Thyroid gland (tissue), 4 donors: ENCODE results near the gene RWDD4.

Source experiments
- POLR2A ChIP-seq, 2 donors: fragments of 450-650 bp; IDR thresholded peaks; one replicate each; pipeline ENCODE4 v1.6.1; 2017; ENCODE audit warnings: antibody characterized with exemption in 2 of 2, mild to moderate bottlenecking in 2 of 2, moderate library complexity in 1 of 2
- TF ChIP-seq, protein P1 (sequence below), 6 experiments: fragments of 200-600 bp in 3 of 6; fragments of 450-650 bp in 3 of 6; sonication (generic) in 3 of 6; IDR thresholded peaks; one replicate each; pipeline ENCODE4 v1.5.1; 2016 to 2019; ENCODE audit warnings: antibody characterized with exemption in 6 of 6, mild to moderate bottlenecking in 2 of 6, inconsistent platforms in 1 of 6, moderate library complexity in 1 of 6

GRCh38 chr4:183691006-183691405 lies 32.0 kb upstream of the RWDD4 start:
- TF ChIP-seq, protein P1, sequence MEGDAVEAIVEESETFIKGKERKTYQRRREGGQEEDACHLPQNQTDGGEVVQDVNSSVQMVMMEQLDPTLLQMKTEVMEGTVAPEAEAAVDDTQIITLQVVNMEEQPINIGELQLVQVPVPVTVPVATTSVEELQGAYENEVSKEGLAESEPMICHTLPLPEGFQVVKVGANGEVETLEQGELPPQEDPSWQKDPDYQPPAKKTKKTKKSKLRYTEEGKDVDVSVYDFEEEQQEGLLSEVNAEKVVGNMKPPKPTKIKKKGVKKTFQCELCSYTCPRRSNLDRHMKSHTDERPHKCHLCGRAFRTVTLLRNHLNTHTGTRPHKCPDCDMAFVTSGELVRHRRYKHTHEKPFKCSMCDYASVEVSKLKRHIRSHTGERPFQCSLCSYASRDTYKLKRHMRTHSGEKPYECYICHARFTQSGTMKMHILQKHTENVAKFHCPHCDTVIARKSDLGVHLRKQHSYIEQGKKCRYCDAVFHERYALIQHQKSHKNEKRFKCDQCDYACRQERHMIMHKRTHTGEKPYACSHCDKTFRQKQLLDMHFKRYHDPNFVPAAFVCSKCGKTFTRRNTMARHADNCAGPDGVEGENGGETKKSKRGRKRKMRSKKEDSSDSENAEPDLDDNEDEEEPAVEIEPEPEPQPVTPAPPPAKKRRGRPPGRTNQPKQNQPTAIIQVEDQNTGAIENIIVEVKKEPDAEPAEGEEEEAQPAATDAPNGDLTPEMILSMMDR (IDR thresholded peaks at IDR 0.05), result no peak
- no peak for TF ChIP-seq POLR2A (IDR thresholded peaks at IDR 0.05)
